Keratinocyte (primary cell): ENCODE data around the gene FABP6. TPM values are rescaled to one million over a fixed set of nuclear protein-coding genes. Genes with fewer than 3 reads are reported as not detected.

Experiments used
- DNase-seq: peaks from one replicate; pipeline ENCODE4 v3.0.0-alpha.2; 2011; ENCODE audit warnings: low read depth, missing footprints, low spot score
- FAIRE-seq: peaks from 2 replicates; lab custom pipeline; 2011; peaks lifted over from hg19 to GRCh38; lab: Jason Lieb, UNC
- H2AFZ ChIP-seq: 2 replicates; pipeline ENCODE4 v1.6.0; 2012; ENCODE audit warnings: low read length, control low read depth, inconsistent platforms; ENCODE audit not compliant: control insufficient read depth
- H3K27ac ChIP-seq: 2 replicates; pipeline ENCODE4 v1.5.1; 2011; ENCODE audit warnings: low read length; ENCODE audit not compliant: control insufficient read depth, insufficient read depth
- H3K27me3 ChIP-seq: 3 replicates; pipeline ENCODE4 v1.6.0; 2011; ENCODE audit warnings: low read length; ENCODE audit not compliant: control insufficient read depth, insufficient read depth; ENCODE audit errors: extremely low read depth
- H3K36me3 ChIP-seq, 2 experiments: 2 replicates in 1 of 2; 3 replicates in 1 of 2; pipeline ENCODE4 v1.5.1; 2011; ENCODE audit warnings: low read length in 2 of 2, mild to moderate bottlenecking in 1 of 2; ENCODE audit not compliant: control insufficient read depth in 2 of 2, insufficient read depth in 2 of 2; ENCODE audit errors: extremely low read depth in 1 of 2
- H3K4me1 ChIP-seq: 3 replicates; pipeline ENCODE4 v1.5.1; 2011; ENCODE audit warnings: low read length; ENCODE audit not compliant: control insufficient read depth, insufficient read depth; ENCODE audit errors: extremely low read depth
- H3K4me2 ChIP-seq: 3 replicates; pipeline ENCODE4 v1.6.0; 2011; ENCODE audit warnings: low read depth, low read length; ENCODE audit not compliant: control insufficient read depth, insufficient read depth; ENCODE audit errors: extremely low read depth
- H3K4me3 ChIP-seq, 3 experiments: fragments of 200-600 bp in 1 of 3; sonication (generic) in 1 of 3; 2 replicates in 2 of 3; 3 replicates in 1 of 3; pipeline ENCODE4 v1.5.1; 2011 to 2016; ENCODE audit warnings: low read length in 3 of 3, mild to moderate bottlenecking in 3 of 3, control low read depth in 2 of 3, inconsistent platforms in 1 of 3, low read depth in 1 of 3, mixed read lengths in 1 of 3, mixed run types in 1 of 3, moderate library complexity in 1 of 3; ENCODE audit not compliant: control insufficient read depth in 2 of 3, insufficient read depth in 2 of 3; ENCODE audit errors: extremely low read depth in 1 of 3
- H3K79me2 ChIP-seq: 2 replicates; pipeline ENCODE4 v1.6.0; 2012; ENCODE audit warnings: low read length; ENCODE audit not compliant: control insufficient read depth, insufficient read depth
- H3K9ac ChIP-seq: 3 replicates; pipeline ENCODE4 v1.6.0; 2011; ENCODE audit warnings: low read length; ENCODE audit not compliant: control insufficient read depth, insufficient read depth; ENCODE audit errors: extremely low read depth
- H3K9me1 ChIP-seq: 3 replicates; pipeline ENCODE4 v1.6.0; 2011; ENCODE audit warnings: low read length; ENCODE audit not compliant: control insufficient read depth, insufficient read depth; ENCODE audit errors: extremely low read depth
- H3K9me3 ChIP-seq: 2 replicates; pipeline ENCODE4 v1.5.1; 2012; ENCODE audit warnings: low read depth, low read length; ENCODE audit not compliant: control insufficient read depth
- H4K20me1 ChIP-seq: 3 replicates; pipeline ENCODE4 v1.6.0; 2011; ENCODE audit warnings: low read length; ENCODE audit not compliant: control insufficient read depth, insufficient read depth; ENCODE audit errors: extremely low read depth
- CTCF ChIP-seq, 3 experiments: IDR thresholded peaks in 1 of 3; conservative IDR thresholded peaks in 1 of 3; optimal IDR thresholded peaks in 1 of 3; 2 replicates in 2 of 3; 3 replicates in 1 of 3; pipeline versions ENCODE3 to v1.5.1; 2011; ENCODE audit warnings: low read length in 3 of 3, mild to moderate bottlenecking in 3 of 3, moderate library complexity in 2 of 3, control low read depth in 1 of 3, inconsistent platforms in 1 of 3; ENCODE audit not compliant: insufficient read depth in 2 of 3; ENCODE audit errors: extremely low read depth in 1 of 3
- EZH2 ChIP-seq: IDR thresholded peaks from one replicate; pipeline ENCODE4 v1.6.1; 2012; ENCODE audit warnings: inconsistent platforms, mild to moderate bottlenecking, low read length, moderate library complexity
- dilution Hi-C: fragments of 300-500 bp; cut with MboI; formaldehyde crosslinking; loops from one replicate; pipeline ENCODE4 v1.7.0; 2020; ENCODE audit warnings: low sequenced_read_pairs; ENCODE audit not compliant: extremely low pct_ligation_motif_present
- polyA plus RNA-seq, 5 experiments: library from polyadenylated mRNA; depleted of rRNA in 3 of 5; stranded (reverse) in 3 of 5; stranded (forward) in 1 of 5; unstranded in 1 of 5; fragments of >200 nt; gene quantifications; 1 replicate in 1 of 5; 2 replicates in 3 of 5; 3 replicates in 1 of 5; pipeline versions ENCODE4 v1.2.1 to v1.2.3, GENCODE V29; 2011 to 2012; ENCODE audit warnings: missing spikeins in 2 of 5, low read depth in 1 of 5, low replicate concordance in 1 of 5

FABP6 gene
- polyA plus RNA-seq, 1 donor (not counting 4 experiments of a cell fraction or from before 2014, with no cell fraction given), result 0.25 TPM

GRCh38 chr5:160272889-160273288 is 43.6 kb downstream of the FABP6 start:
- dilution Hi-C loops, result no loop called here
- no peaks in the 10 kb centered on the region for H3K79me2 ChIP-seq
- H3K9ac ChIP-seq, result no peak overlapping the region
- no peak overlapping the region for H3K27ac ChIP-seq
- no peak for FAIRE-seq
- no peaks in the 10 kb centered on the region for H3K9me3 ChIP-seq
- H3K27me3 ChIP-seq, result no peaks in the 10 kb centered on the region
- H3K36me3 ChIP-seq, result no peaks in the 10 kb centered on the region
- peaks cover 2% of the 10 kb centered on the region for H3K9me1 ChIP-seq
- H3K4me2 ChIP-seq, result no peak overlapping the region
- no peak for DNase-seq
- no peak overlapping the region for H2AFZ ChIP-seq
- TF ChIP-seq EZH2 (no peak), CTCF (optimal IDR thresholded peaks at IDR 0.05 in 1 of 3, IDR thresholded peaks at IDR 0.05 in 1 of 3, conservative IDR thresholded peaks at IDR 0.05 in 1 of 3; ENCODE audit: extremely low read depth in 1 of 3, insufficient read depth in 2 of 3, low read length in 3 of 3) (no peak)
- H3K4me1 ChIP-seq, result peaks cover 14% of the 10 kb centered on the region
- no peak overlapping the region for H3K4me3 ChIP-seq
- H4K20me1 ChIP-seq, result no peaks in the 10 kb centered on the region

- no peaks in the 10 kb centered on the region for H4K20me1 ChIP-seq
- no peak overlapping the region for H2AFZ ChIP-seq
- no peaks in the 10 kb centered on the region for H3K27me3 ChIP-seq
- peaks cover 14% of the 10 kb centered on the region for H3K4me1 ChIP-seq
- no peaks in the 10 kb centered on the region for H3K36me3 ChIP-seq
- dilution Hi-C loops, result no loop called here
- no peak overlapping the region for H3K4me2 ChIP-seq
- H3K9ac ChIP-seq, result no peak overlapping the region
- peaks cover 2% of the 10 kb centered on the region for H3K9me1 ChIP-seq
- FAIRE-seq (no peak), DNase-seq (no peak)
- H3K4me3 ChIP-seq, result no peak overlapping the region
- H3K79me2 ChIP-seq, result no peaks in the 10 kb centered on the region
- H3K27ac ChIP-seq, result no peak overlapping the region
- TF ChIP-seq CTCF (optimal IDR thresholded peaks at IDR 0.05 in 1 of 3, IDR thresholded peaks at IDR 0.05 in 1 of 3, conservative IDR thresholded peaks at IDR 0.05 in 1 of 3; ENCODE audit: extremely low read depth in 1 of 3, insufficient read depth in 2 of 3, low read length in 3 of 3) (no peak), EZH2 (no peak)
- no peaks in the 10 kb centered on the region for H3K9me3 ChIP-seq
Measured at GRCh38 chr5:160274483-160274931, 45.2 kb downstream of the FABP6 start.
